Measurements from ENCODE around the gene DAP.

Gene DAP

GRCh38 chr5:10761185-10761932 is at the start of gene DAP:
DAP (minus strand) TSS chr5:10761234; CDS start chr5:10761068, 166 bp downstream.
- peaks cover 28 to 32% of the 10 kb centered on the region in 2 experiments for H3K4me1 ChIP-seq (ENCODE audit: control insufficient read depth in 1 of 2, insufficient read depth in 1 of 2, low read depth in 1 of 2, low read length in 1 of 2)
- TF ChIP-seq CTCF (IDR thresholded peaks at IDR 0.05) = no peak
- H3K36me3 ChIP-seq = no peaks in the 10 kb centered on the region
- H3K27me3 ChIP-seq = no peaks in the 10 kb centered on the region
- H3K4me3 ChIP-seq (ENCODE audit: low read depth in 1 of 2, low read length in 1 of 2) = peak within 1 kb of the TSS; percentile 71 to 78
- no peaks in the 10 kb centered on the region for H3K9me3 ChIP-seq
- peak within 1 kb of the TSS; percentile 95 for H3K27ac ChIP-seq

- H3K4me3 ChIP-seq (ENCODE audit: low read depth in 1 of 2, low read length in 1 of 2) = no peak overlapping the region
- no peaks in the 10 kb centered on the region for H3K4me1 ChIP-seq (ENCODE audit: control insufficient read depth in 1 of 2, insufficient read depth in 1 of 2, low read depth in 1 of 2, low read length in 1 of 2)
- H3K36me3 ChIP-seq = no peaks in the 10 kb centered on the region
- no peak overlapping the region for H3K27ac ChIP-seq
- H3K9me3 ChIP-seq = no peaks in the 10 kb centered on the region
- TF ChIP-seq CTCF (IDR thresholded peaks at IDR 0.05) = no peak
- no peaks in the 10 kb centered on the region for H3K27me3 ChIP-seq
These were observed 47.6 kb upstream of the DAP start for GRCh38 chr5:10808347-10809226.

- H3K9me3 ChIP-seq = no peaks in the 10 kb centered on the region
- no peaks in the 10 kb centered on the region for H3K36me3 ChIP-seq
- no peaks in the 10 kb centered on the region for H3K4me1 ChIP-seq (ENCODE audit: control insufficient read depth in 1 of 2, insufficient read depth in 1 of 2, low read depth in 1 of 2, low read length in 1 of 2)
- H3K27me3 ChIP-seq = no peaks in the 10 kb centered on the region
- no peak overlapping the region for H3K4me3 ChIP-seq (ENCODE audit: low read depth in 1 of 2, low read length in 1 of 2)
- H3K27ac ChIP-seq = no peak overlapping the region
- no peak for TF ChIP-seq CTCF (IDR thresholded peaks at IDR 0.05)
These were observed 41.1 kb upstream of the DAP start for GRCh38 chr5:10801931-10802666.

GRCh38 chr5:10800852-10801251 is 39.8 kb upstream of the DAP start:
- H3K4me1 ChIP-seq (ENCODE audit: control insufficient read depth in 1 of 2, insufficient read depth in 1 of 2, low read depth in 1 of 2, low read length in 1 of 2) = no peaks in the 10 kb centered on the region
- no peak overlapping the region for H3K27ac ChIP-seq
- H3K4me3 ChIP-seq (ENCODE audit: low read depth in 1 of 2, low read length in 1 of 2) = no peak overlapping the region
- H3K27me3 ChIP-seq = no peaks in the 10 kb centered on the region
- H3K36me3 ChIP-seq = no peaks in the 10 kb centered on the region
- no peak for TF ChIP-seq CTCF (IDR thresholded peaks at IDR 0.05)
- no peaks in the 10 kb centered on the region for H3K9me3 ChIP-seq

GRCh38 chr5:10797261-10797660 is 36.2 kb upstream of the DAP start:
- no peaks in the 10 kb centered on the region for H3K4me1 ChIP-seq (ENCODE audit: control insufficient read depth in 1 of 2, insufficient read depth in 1 of 2, low read depth in 1 of 2, low read length in 1 of 2)
- no peak for TF ChIP-seq CTCF (IDR thresholded peaks at IDR 0.05)
- H3K27ac ChIP-seq = no peak overlapping the region
- H3K36me3 ChIP-seq = no peaks in the 10 kb centered on the region
- H3K27me3 ChIP-seq = no peaks in the 10 kb centered on the region
- no peak overlapping the region for H3K4me3 ChIP-seq (ENCODE audit: low read depth in 1 of 2, low read length in 1 of 2)
- no peaks in the 10 kb centered on the region for H3K9me3 ChIP-seq
